Dedifferentiated amniotic fluid mesenchymal stem cell (primary cell): ENCODE measurements around the gene ANKLE2.

Experiments used
- DNase-seq: peaks from one replicate; pipeline ENCODE4 v3.0.0-alpha.2; 2016; ENCODE audit errors: extremely low spot score

ANKLE2 gene

GRCh38 chr12:132746613-132747012 is 15.0 kb downstream of the ANKLE2 start:
- no peak for DNase-seq

- DNase-seq: no peak
Measured at GRCh38 chr12:132743831-132744230, 17.8 kb downstream of the ANKLE2 start.

DNA sequence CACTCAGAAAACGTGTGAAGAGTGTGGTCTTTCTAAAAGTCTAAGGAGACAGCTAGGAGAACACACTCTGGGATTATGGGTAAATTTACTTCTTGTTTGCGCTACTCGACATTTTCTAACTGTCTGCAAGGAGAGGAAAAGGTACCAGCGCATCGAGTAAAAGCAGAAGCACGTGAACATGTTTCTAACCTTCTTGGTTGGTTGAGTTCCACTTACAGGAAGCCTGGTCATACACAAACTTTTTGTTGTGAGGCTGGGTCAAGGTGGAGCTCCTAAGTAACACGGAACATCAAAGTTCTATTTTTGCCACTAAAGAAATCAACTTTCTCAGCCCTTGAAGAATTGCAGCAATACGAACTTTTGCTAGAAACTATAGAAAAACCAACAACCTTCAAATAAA is 20.0 kb downstream of the ANKLE2 start:
- no peak for DNase-seq

DNA sequence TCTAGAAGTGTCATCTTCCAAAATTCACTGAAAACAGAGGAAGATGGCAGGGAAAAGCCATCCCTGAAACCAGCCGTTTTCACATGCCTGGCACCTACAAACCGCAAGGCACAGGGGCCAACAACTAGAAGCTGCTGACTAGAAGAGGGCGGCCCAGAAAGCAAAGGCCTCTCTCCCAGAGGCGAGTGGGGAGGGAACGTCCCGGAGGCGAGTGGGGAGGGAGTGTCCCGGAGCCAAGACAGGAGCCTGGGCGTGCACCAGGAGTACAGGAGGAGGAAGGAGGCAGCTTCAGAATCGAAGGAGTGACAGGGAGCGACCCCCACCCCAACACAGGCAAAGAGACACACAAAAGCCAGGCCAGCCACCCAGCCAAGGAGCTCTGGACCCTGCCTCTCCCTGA is 21.0 kb downstream of the ANKLE2 start:
- no peak for DNase-seq

GRCh38 chr12:132740313-132740646 is 21.4 kb downstream of the ANKLE2 start:
- DNase-seq: no peak

GRCh38 chr12:132739600-132740312 is 21.9 kb downstream of the ANKLE2 start:
- no peak for DNase-seq

DNA sequence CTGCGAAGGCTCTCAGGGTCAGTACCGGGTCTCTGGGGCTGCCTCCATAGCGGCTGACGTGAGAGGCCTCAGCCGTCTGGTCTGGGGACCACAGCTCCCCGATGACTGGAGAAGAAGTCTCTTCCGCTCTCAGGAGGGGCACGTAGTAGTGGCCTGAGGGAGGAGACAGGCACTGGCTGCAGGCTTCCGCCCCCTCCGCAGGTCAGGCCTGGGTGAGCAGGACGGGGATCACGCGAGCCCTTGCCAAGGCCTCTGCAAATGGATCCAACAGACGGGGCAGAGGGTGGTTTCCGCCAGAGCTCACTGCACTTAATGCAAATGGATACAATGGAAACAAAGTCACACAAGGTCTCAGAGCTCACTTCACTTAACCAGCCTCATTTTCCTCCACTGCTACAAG is 24.7 kb downstream of the ANKLE2 start:
- DNase-seq: no peak

- DNase-seq: no peak
Measured at GRCh38 chr12:132736378-132736777, 25.3 kb downstream of the ANKLE2 start.

DNA sequence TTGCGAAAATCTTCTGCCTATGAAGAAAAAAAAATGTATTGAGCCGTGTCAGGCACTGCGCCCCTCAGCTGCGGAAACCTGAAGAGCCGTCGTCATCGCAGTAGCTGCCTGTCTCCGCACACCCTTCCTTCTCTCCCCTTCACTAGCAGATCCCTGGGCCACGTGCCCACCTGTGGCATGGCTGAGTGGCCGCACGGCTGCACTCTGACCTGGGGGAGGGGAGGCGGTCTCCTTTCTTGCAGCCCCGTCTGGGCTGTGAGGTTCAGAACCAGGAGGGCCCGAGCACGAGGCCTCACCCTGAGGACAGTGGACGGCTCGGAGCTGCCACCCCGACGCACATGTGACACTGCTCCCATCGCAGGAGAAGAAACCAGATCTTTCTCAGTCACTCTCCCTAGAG is 26.1 kb downstream of the ANKLE2 start:
- DNase-seq: no peak

DNA sequence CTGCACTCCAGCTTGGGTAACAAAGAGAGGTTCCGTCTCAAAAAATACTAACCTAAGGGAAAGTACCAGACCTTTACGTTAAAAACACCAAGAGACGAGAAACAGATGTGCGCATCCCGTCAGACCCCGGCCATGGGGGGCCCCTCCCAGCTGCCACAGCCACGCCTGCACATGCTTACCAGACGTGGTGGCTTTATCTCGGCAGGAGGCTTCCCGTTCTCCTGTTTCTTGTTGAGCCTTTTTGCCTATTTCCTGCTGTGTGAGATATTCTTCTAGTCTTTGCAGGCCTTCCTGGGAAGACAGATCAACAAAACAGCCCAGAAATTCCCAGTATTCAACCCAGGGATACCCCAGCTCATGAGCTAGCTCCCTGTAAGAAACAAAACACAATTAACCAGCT is 27.4 kb downstream of the ANKLE2 start:
- no peak for DNase-seq

- DNase-seq: no peak
Measured at GRCh38 chr12:132731574-132731973, 30.1 kb downstream of the ANKLE2 start.

DNA sequence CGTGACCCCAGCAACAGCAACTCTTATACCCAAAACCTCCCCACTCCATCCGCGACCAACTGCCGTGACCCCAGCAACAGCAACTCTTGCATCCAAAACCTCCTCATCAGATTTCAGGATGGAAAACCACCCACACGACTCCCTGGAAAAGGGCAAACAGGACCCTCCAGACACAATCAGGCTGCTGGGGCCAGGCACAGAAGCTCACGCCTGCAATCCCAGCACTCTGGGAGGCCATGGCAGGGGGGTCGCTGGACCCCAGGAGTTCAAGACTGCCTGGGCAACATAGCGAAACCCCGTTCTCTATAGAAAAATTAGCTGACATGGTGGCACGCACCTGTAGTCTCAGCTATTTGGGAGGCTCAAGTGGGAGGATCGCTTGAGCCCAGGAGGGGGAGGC is 31.3 kb downstream of the ANKLE2 start:
- no peak for DNase-seq

- DNase-seq: no peak
Measured at GRCh38 chr12:132729541-132730320, 31.9 kb downstream of the ANKLE2 start.

- no peak for DNase-seq
Measured at GRCh38 chr12:132728502-132728901, 33.1 kb downstream of the ANKLE2 start.

- DNase-seq: no peak
Measured at GRCh38 chr12:132727091-132727794, 34.4 kb downstream of the ANKLE2 start.

- DNase-seq: no peak
Measured at GRCh38 chr12:132726386-132726785, 35.2 kb downstream of the ANKLE2 start.

- DNase-seq: no peak
Measured at GRCh38 chr12:132724506-132725241, 37.0 kb downstream of the ANKLE2 start.

GRCh38 chr12:132723764-132724140 is 37.9 kb downstream of the ANKLE2 start:
- DNase-seq: no peak

GRCh38 chr12:132723015-132723763 is 38.4 kb downstream of the ANKLE2 start:
- DNase-seq: no peak

- no peak for DNase-seq
Measured at GRCh38 chr12:132720606-132721345, 40.9 kb downstream of the ANKLE2 start.

- DNase-seq: no peak
Measured at GRCh38 chr12:132719954-132720324, 41.7 kb downstream of the ANKLE2 start.
